ENCODE measurements around the gene TRPM4.
"Not testable (repeated sequence)": the region's sequence is repeated elsewhere in the genome, so short reads cannot be mapped to it uniquely, and the experiment has no call there.

TRPM4 gene

GRCh38 chr19:49157445-49158224, at the start of gene TRPM4:
Gene TRPM4, plus strand, starts transcription at chr19:49157792. Its CDS starts 75 bp downstream, at chr19:49157867.
- peak in 3 of 6 experiments; percentile 6 to 33 (median 12) for DNase-seq

DNA sequence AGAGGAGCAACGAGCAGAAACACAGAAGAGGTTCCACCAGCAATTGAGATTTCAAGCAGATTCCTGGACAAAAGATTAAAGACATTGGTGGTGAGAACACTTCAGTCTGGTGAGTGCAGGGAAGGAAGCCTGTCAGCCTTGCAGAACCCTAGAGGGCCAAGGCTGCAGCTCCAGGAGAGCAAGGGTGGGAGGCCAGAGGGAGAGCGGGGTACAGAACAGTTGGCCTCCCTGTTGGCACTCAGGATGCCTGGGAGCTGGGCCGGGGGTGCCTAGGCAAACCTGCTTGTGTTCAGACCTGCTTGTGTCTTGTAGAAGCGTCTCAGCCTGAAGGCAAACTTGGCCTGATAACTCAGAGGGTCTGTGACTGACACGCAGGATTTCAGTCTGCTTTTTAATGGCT, 48.5 kb upstream of the TRPM4 start:
- no peak for DNase-seq

DNA sequence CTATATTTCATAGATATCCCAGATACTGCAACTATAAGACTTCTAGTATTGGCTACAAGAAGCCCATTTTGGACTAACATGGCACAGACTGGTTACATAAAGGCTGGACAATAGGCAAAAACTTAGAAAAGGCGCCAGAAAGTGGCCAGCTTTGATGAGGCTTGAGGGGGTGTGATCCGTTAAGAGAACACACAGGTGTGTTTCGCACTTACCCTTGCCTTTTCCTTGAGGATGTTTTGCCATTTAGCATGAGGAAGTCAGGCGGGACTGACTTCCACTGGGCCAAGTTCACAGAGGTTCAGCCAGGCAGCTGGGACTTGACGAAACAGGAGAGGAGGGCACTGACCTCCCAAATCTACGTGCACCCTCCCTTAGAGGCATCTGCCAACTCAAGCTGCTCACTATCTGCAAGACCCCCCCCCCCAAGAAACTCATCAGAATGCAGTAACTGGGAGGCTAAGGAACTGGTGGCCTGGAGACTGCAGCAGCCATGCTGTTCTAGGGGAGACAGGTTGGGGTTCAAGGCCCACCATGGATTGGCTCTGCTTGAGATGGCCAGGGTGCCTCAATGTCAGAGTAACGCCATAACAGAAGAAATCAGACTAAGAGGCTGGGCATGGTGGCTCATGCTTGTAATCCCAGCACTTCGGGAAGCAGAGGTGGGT, 47.9 kb upstream of the TRPM4 start:
- no peak for DNase-seq

DNA sequence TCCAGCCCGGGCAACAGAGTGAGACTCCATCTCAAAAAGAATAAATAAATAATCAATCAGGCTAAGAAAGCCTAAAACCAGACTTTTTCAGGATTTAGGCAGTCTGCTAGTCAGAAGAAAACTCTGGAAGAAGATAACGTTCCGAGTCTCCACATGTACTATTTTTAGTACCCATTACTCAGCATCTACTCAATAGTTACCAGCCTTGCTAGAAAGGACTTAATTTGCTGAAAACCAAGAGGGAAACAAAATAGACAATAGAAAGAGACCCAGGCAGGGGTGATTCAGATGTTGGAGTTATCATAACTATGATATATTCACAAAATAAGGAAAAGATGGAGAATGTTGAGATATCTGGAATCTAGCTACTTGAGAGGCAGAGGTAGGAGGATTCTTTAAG, 47.0 kb upstream of the TRPM4 start:
- no peak for DNase-seq

- DNase-seq: no peak
These were observed 46.2 kb upstream of the TRPM4 start for GRCh38 chr19:49111218-49111998.

DNA sequence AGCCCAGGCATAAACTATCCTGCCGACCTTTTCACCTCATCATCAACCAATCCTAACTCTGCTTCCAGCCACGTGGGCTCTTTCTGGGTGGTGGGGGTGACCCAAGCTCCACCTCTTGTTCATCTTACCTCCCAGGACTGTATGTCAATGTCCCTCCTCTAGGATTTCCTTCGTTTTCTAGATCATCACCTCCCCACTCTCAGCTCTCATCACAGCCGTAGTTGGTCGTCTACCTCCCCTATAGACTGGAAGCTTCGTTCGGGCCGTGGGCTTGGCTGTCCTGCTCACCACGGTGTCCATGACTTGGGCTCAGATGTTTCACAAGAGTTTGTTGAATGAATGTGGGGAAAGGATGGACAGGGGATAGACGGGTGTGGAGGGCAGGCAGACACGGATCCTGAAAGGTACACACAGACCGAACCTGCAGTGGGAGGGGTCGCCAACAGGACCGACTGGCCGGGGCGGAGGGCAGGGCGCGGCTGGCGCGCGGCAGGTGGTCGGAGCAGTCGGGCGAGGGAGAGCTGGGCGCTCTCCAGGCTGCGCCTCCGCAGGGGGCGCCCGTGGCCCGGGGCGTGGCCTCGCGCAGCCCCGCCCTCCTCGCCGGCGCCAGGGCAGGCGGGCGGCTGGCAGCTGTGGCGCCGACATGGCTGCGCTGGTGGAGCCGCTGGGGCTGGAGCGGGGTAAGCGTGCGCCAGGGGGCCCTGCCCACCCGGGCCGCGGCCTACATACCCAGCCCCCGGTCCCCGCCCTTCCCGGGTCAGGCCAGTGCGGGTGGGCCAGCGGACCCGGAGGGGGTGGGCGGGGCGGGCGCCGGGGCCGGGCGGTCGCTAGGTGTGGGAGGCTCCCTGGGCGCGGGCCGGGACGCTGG, 43.6 kb upstream of the TRPM4 start, which contains the start of gene LIN7B:
Gene LIN7B (plus strand): TSS at position 609 of the 868 bp plus-strand sequence. CDS start 35 bp downstream, at position 644.
- peak; percentile 49 to 84 (median 72) for DNase-seq

GRCh38 chr19:49114630-49115363, 42.8 kb upstream of the TRPM4 start:
- peak; percentile 16 to 62 (median 48) for DNase-seq

- DNase-seq: no peak
These were observed 41.0 kb upstream of the TRPM4 start for GRCh38 chr19:49116544-49116943.

DNA sequence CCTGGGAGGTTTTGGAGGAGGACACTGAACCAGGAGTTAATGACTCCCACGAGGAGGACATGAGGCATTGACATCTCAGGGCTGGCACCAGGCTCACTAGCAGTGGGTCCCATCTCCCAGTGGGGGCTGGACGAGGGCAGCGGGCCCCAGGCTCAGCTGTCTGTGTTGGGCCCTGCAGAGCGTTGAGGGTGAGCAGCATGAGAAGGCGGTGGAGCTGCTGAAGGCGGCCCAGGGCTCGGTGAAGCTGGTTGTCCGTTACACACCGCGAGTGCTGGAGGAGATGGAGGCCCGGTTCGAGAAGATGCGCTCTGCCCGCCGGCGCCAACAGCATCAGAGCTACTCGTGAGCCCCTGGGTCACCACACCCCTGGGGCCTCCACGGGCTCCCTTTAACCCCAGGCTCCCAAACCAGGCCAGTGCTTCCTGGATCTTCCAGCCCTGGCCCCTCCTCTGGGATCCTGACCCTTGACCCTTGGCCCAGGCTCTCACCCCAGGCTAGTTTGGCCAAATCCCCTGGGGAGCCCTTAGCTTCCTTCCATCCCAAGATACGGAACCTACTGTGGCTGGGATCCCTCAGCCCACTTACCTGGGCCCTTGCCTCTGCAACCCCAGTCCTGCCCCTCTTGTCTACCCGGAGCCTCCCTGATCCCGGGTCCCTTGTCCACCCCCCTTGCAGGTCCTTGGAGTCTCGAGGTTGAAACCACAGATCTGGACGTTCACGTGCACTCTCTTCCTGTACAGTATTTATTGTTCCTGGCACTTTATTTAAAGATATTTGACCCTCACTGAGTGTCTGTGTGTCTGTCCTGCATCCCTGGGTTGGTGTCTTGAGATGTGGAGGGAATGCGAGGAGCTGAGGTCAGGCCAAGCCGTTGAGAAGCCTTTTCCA, 39.7 kb upstream of the TRPM4 start:
- DNase-seq: no peak

DNA sequence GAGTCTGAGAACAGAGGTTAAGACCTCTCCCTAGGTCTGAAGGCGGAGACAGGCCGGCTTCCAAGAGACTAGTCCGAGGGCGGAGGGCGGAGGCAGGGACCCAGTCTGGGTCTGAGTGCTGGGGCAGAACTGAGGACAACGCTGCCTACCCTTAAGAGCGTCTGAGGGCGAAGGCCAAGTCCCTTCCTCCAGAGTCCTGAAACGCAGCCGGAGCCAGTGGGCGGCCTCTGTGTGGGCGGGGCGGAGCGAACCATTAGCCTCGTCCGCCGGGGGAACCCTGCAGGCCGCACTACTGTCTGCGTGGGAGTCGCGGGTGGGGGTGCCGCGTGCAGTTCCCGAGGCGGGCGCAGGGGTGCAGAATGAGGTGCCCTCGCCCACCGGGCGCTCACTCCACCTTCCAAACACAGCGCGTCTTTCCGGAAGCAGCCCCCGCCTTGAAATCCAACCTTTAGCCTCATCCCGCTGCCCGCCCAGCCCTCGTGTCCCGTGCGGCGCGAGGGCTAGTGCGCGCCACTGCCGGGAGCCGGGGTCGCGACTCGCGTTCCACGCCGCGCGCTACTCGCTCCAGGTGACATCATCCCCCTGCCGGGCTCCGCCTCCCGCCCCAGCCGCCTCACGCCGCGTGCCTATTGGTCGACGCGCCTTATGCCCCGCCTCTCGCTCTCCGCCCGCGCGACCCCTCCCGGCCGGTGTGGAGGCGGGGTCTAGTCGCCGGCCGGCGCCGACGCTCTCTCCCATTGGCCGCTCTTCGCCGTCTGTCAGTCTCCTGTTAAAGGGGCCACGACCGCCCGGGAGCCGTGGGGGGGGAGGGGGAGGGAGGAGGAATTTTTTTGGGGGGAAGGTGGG, 38.8 kb upstream of the TRPM4 start, which contains the start of gene C19orf73:
Gene C19orf73 (minus strand): TSS at position 579 of the 846 bp plus-strand sequence. CDS start 121 bp downstream, at position 458.
- peak; percentile 91 to 99 (median 94) for DNase-seq

DNA sequence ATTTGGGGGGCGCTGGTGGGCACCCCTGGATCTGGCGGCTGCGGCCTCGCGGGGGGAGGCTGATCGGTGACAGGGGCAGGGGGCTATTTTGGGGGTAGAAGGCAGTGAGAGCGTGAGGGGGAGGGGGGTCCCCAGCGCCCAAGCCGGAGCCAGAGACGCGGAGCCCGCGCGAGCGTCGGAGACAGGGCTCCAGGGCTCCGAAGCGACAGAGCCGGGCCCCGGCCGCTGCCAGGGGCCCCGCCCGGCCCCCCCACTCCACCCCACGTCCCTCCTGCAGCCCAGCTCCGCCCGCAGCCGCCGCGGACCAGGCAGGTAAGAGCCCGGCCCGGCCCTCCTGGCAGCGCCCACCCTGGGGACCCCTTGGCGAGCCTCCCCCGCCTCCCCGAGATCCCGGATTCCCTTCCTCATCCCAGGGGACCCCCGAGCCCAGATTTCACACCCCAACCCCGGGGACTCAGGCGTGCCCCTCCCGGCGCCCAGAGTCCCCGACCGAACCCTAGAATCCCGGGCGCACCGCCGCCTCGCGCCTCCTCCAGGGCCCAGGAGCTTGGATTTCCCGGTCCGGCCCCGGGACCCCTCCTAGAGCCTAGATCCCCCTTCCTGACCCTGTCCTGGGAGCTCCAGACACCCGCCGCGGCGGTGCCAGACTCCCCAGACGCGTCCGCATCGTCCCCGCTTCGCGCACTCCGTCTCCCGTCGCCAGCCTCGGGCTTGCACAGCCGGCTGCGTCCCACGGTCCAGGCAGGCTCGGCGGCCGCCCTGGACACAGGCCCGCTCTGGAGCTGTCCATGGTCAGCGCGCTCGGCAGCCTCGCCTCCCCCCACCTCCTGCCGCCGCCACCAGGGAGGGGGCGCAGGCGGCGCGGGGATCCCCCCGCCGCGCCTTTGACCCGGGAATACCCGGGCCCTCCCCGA, 37.9 kb upstream of the TRPM4 start, which contains the start of gene PPFIA3:
Gene PPFIA3 (plus strand): TSS at position 134 of the 914 bp plus-strand sequence. CDS start 8,330 bp downstream, outside the sequence.
- peak in 2 of 6 experiments; percentile 32 to 52 for DNase-seq

DNA sequence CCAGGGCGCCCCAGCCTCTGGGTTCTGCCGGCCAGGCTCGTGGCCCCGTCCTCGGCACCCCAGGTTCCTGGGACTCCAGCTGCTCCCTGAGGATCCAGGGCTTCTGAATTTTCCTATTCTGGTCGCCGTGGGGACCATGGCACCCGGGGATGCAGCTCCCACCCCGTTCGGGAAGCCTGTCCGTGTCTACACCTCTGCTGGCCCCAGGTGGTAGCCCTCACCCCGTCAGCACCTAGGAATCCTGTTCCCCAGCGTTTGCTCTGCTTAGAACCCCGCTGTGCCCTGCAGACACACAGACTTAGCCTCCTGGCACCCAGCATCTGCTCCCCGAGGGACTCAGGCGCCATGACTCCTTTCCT, 37.3 kb upstream of the TRPM4 start:
- no peak for DNase-seq

- DNase-seq: no peak
These were observed 36.7 kb upstream of the TRPM4 start for GRCh38 chr19:49120868-49121267.

DNA sequence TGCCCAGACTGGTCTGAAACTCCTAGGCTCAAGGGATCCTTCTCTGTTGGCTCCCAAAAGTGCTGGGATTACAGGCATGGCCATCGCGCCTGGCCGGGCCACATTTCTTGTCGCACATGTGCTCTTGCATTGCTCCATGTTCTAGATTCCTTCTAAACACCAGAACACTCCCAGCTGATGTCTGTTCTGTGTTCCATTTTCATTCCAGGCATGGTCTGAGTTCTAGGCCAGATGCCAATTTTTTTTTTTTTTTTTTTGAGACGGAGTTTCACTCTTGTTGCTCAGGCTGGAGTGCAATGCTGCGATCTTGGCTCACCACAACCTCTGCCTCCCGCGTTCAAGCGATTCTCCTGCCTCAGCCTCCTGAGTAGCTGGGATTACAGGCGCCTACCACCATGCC, 35.8 kb upstream of the TRPM4 start:
- not testable (repeated sequence) for DNase-seq

DNA sequence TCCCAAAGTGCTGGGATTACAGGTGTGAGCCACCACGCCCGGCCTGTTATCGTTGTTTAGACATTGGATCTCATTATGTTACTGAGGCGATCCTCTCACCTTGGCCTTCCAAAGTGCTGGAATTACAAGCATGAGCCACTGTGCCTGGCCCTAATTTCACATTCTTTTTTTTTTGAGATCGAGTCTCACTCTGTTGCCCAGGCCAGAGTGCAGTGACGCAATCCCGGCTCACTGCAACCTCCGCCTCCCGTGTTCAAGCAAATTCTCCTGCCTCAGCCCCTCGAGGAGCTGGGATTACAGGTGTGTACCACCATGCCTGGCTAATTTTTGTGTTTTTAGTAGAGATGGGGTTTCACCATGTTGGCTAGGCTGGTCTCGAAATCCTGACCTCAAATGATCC, 34.3 kb upstream of the TRPM4 start:
- DNase-seq: not testable (repeated sequence)

DNA sequence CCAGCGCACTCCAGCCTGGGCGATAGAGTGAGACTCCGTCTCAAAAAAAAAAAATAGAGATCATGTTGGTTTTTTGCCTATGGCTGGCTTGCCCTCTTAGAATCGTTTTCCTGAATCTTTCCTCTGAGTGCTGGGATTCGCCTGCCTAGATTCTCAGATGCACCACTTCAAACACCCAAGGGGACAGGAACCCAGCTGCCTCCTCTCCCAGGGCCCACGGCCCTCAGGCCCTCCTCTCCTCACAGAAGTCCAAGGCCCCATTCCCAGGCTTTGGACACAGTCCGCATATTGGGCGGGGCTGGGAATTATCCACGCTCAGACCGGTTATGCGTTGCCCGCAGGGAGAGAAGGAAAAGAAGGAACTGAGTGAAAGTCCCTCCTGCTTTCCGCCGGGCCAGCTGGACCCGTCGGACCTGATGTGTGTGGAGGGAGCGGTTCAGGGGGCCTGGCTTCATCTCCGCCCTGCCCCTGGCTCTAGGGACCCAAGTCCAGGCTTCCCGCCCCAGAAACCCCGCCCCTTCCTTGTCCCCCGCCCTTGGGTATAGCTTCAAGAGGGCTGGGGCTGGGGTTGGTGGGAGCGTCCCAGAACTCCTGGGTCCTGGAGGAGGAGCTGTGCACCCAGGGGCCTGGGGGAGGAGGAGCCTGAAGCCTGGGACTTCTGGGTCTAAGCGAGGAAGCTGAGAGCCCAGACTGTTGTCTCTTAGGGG, 32.4 kb upstream of the TRPM4 start:
- no peak for DNase-seq

GRCh38 chr19:49126575-49126974, 31.0 kb upstream of the TRPM4 start:
- no peak for DNase-seq
